HG03520 (cell line): Measurements from ENCODE around the gene NANOS1.
A peak's percentile ranks its signal among the peaks of the same experiment; 100 is the strongest.

Experiments
- ATAC-seq: cut with Tn5 transposase; IDR thresholded peaks from one replicate; pipeline ENCODE4 v1.9.1; 2021; ENCODE audit warnings: mild to moderate bottlenecking, moderate library complexity; ENCODE audit not compliant: unreplicated experiment

NANOS1 gene, protein sequence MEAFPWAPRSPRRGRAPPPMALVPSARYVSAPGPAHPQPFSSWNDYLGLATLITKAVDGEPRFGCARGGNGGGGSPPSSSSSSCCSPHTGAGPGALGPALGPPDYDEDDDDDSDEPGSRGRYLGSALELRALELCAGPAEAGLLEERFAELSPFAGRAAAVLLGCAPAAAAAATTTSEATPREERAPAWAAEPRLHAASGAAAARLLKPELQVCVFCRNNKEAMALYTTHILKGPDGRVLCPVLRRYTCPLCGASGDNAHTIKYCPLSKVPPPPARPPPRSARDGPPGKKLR

DNA sequence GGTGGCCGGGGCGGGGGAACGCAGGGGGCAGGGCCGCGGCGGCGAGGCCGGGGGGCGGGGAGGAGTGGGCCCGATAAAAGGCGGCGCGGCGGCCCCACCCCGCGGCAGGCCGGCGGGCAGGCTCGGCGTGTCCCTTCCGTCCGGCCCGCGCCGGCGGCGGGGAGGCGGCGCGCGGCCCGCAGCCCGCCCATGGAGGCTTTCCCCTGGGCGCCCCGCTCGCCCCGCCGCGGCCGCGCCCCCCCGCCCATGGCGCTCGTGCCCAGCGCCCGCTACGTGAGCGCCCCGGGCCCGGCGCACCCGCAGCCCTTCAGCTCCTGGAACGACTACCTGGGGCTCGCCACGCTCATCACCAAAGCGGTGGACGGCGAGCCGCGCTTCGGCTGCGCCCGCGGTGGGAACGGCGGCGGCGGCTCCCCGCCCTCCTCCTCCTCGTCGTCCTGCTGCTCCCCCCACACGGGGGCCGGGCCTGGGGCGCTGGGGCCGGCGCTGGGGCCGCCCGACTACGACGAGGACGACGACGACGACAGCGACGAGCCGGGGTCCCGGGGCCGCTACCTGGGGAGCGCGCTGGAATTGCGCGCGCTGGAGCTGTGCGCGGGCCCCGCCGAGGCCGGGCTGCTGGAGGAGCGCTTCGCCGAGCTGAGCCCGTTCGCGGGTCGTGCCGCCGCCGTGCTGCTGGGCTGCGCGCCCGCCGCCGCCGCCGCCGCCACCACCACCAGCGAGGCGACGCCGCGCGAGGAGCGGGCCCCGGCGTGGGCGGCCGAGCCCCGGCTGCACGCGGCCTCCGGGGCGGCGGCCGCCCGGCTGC is at the start of gene NANOS1:
Gene NANOS1 (plus strand): TSS at position 102 of the 808 bp plus-strand sequence. CDS start 88 bp downstream, at position 190.
- ATAC-seq: peak; percentile 19

- ATAC-seq: no peak
Observed at GRCh38 chr10:118980135-118980865, 49.2 kb upstream of the NANOS1 start.

GRCh38 chr10:118980870-118981269 is 48.6 kb upstream of the NANOS1 start:
- no peak for ATAC-seq

DNA sequence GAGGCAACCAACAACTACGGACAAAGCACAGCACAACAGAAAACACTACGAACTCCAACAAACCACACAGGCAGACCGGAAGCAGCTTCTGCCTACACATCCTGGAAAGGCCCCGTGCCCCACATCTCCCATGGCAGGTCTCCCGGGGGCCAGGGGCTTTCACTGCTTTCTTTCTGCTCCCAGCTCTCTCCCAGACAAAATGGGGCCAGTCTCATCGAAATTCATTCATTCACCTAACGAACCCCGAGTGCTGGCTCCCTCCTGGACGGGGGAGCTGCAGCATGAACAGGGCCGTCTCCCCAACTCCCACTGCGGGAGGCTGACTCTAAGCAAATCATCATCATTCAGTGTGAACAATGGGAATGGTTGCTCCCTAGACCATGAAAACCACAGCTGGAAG is 47.6 kb upstream of the NANOS1 start:
- ATAC-seq: no peak

DNA sequence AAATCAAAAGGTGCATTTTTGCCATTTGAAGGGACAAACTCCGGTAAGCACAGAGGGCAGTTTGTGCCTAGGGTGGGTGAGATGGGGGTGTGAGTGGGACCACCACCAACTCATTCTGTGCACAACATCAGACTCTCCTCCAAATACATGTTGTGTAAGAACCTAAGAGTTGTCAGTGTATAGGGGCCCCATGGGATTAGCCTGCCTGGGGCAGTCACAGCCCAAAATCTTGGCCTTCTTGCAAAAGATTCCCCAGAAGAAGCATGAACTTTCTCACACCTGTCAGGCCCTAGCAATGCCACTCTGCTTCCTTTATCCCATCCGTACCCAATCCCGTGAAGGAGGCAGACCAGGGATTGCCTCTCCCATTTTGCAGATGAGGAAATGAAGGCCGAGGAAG is 47.1 kb upstream of the NANOS1 start:
- no peak for ATAC-seq

DNA sequence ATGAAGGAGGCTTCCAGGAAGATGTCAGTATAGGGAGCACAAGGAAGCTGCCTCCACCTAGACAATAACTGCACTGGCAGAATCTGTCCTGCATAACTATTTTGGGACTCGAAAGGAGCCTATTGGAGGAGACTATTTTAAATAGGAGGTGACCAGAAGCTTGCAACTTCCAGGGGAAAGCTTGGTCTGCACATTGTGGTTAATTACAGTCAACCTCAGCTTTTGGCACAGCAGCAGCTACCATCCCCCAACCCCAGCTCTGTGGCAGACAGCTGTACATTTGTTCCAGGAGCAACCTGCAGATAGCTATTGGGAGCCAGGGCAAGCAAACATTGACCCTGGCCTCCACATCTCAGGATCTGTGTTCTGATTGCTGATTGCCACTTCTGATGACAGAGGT is 46.3 kb upstream of the NANOS1 start:
- ATAC-seq: no peak

- ATAC-seq: no peak
Observed at GRCh38 chr10:118985576-118985975, 43.9 kb upstream of the NANOS1 start.

DNA sequence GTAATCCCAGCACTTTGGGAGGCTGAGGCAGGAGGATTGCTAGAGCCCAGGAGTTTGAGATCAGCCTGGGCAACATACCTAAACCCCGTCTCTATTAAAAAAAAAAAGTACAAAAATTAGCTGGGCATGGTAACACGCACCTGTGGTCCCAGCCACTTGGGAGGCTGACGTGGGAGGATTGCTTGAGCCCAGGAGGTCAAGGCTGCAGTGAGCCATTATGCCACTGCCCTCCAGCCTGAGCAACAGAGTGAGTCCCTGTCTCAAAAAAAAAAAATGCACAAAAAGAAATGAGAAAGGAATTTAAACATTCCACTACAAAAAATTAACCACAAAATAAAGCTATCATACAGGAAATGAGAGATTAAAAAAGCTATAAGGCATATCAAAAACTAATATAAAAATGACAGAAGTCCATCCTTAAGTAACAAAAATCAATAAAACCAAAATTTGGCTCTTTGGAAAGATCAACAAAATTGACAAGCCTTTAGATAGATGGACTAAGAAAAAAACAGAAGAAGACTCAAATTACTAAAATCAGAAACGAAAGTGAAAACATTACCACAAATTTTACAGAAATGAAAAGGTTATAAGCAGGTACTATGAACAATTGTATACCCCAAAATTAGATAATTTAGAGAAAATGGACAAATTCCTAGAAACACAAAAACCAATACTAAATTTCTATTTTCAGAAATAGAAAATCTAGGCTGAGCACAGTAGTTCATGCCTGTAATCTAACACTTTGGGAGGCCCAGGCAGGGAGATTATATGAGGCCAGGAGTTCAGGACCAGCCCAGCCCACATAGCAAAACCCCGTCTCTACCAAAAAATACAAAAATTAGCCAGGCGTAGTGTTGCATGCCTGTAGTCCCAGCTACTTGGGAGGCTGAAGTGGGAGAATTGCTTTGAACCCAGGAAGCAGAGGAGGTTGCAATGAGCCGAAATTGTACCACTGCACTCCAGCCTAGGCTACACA is 42.4 kb upstream of the NANOS1 start:
- peak; percentile 71 for ATAC-seq

DNA sequence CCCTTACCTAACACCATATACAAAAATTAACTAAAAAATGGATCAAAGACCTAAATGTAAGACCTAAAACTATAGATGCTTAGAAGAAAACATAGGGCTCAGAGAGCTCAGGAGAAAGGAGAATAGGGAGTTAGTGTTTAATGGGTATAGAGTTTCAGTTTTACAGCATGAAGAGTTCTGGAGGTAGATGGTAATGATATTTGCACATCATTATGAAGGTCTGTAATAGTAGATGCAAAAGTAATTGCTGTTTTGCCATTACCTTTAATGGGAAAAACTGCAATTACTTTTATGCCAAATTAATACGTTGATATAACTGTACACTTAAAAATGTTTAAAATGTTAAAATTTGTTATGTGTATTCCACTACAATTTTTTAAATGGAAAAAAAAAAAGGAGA is 39.2 kb upstream of the NANOS1 start:
- ATAC-seq: no peak

- ATAC-seq: no peak
Observed at GRCh38 chr10:118992496-118992895, 37.0 kb upstream of the NANOS1 start.

- no peak for ATAC-seq
Observed at GRCh38 chr10:118993214-118993613, 36.3 kb upstream of the NANOS1 start.

- no peak for ATAC-seq
Observed at GRCh38 chr10:118994321-118994720, 35.2 kb upstream of the NANOS1 start.

- no peak for ATAC-seq
Observed at GRCh38 chr10:118995739-118996138, 33.8 kb upstream of the NANOS1 start.

DNA sequence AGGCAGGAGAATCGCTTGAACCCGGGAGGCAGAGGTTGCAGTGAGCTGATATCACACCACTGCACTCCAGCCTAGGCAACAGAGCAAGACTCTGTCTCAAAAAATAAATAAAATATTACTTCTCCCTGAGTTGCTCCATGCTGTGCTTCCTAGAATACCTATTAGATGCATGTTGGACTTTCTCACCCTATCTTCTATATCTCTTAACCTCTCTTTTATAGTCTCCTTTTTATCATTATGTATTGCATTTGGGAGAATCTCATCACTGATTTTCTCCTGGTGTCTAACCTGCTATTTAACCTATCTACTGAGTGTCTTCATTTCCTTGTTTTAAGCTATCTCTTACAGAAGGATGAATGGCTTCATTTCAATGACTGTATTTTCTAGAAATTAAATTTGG is 32.1 kb upstream of the NANOS1 start:
- no peak for ATAC-seq

- ATAC-seq: no peak
Observed at GRCh38 chr10:118998183-118998582, 31.3 kb upstream of the NANOS1 start.

GRCh38 chr10:119001717-119002500 is 27.6 kb upstream of the NANOS1 start:
- ATAC-seq: no peak

GRCh38 chr10:119003572-119004289 is 25.8 kb upstream of the NANOS1 start:
- ATAC-seq: no peak

- ATAC-seq: no peak
Observed at GRCh38 chr10:119005362-119006043, 24.0 kb upstream of the NANOS1 start.
